Spleen (tissue), 7 donors: ENCODE results near the gene SYK.

Source experiments
- POLR2AphosphoS5 ChIP-seq, 3 donors: sonication (generic); formaldehyde crosslinking; IDR thresholded peaks; one replicate each; pipeline ENCODE4 v1.5.1; 2017; ENCODE audit warnings: antibody characterized with exemption in 3 of 3
- TF ChIP-seq, protein P1 (sequence below), 11 experiments: fragments of 200-600 bp in 7 of 11; fragments of 450-650 bp in 4 of 11; sonication (generic) in 4 of 11; IDR thresholded peaks in 8 of 11; conservative IDR thresholded peaks in 3 of 11; 1 replicate in 7 of 11; 2 replicates in 4 of 11; pipeline versions ENCODE4 v1.4.0 to v1.8.0; 2016 to 2021; ENCODE audit warnings: antibody characterized with exemption in 11 of 11, inconsistent platforms in 4 of 11, mild to moderate bottlenecking in 1 of 11
- donor health status: DM: no; HTN: no; CAD: no; lungs with moderate emphysema.
- donor health status: DM: no; HTN: no; CAD: no.
- donor health status: DM: no; HTN: no; CAD: no.

DNA sequence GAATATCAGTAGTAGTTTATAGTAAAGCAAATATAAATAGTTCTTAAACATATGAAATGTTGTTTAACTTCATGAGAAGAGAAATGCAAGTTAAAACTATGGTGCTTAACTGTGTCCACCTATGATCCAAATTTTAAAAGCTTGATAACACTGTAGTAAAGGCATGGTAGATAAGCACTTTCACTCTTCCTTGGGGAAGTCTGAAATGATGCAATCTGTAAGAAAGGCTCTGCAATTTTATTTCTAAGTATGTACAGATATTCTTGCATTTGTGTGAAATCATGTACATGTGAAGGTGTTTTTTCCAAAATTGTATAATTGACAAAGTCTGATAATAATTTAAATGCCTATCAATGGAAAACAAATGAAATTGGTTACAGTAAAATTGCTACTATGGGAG is 66.9 kb downstream of the SYK start:
- no peak for TF ChIP-seq POLR2AphosphoS5 (IDR thresholded peaks at IDR 0.05)
- TF ChIP-seq, protein P1, sequence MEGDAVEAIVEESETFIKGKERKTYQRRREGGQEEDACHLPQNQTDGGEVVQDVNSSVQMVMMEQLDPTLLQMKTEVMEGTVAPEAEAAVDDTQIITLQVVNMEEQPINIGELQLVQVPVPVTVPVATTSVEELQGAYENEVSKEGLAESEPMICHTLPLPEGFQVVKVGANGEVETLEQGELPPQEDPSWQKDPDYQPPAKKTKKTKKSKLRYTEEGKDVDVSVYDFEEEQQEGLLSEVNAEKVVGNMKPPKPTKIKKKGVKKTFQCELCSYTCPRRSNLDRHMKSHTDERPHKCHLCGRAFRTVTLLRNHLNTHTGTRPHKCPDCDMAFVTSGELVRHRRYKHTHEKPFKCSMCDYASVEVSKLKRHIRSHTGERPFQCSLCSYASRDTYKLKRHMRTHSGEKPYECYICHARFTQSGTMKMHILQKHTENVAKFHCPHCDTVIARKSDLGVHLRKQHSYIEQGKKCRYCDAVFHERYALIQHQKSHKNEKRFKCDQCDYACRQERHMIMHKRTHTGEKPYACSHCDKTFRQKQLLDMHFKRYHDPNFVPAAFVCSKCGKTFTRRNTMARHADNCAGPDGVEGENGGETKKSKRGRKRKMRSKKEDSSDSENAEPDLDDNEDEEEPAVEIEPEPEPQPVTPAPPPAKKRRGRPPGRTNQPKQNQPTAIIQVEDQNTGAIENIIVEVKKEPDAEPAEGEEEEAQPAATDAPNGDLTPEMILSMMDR (IDR thresholded peaks at IDR 0.05 in 8 of 11, conservative IDR thresholded peaks at IDR 0.05 in 3 of 11): no peak
